NCI-H524 treated with DMSO at 0.1 percent for 48 hours (cell line): ENCODE results near the gene SMOC1.

Experiments
- DNase-seq: peaks from one replicate; lab custom pipeline; 2025; lab: John Stamatoyannopoulos, UW

Gene SMOC1

GRCh38 chr14:70011098-70011497, 131.9 kb downstream of the SMOC1 start:
- peak; percentile 7 for DNase-seq

GRCh38 chr14:70011708-70012107, 132.5 kb downstream of the SMOC1 start:
- DNase-seq: no peak

- no peak for DNase-seq
Measured at GRCh38 chr14:70013271-70013873, 134.2 kb downstream of the SMOC1 start.

GRCh38 chr14:70014406-70015095, 135.3 kb downstream of the SMOC1 start:
- DNase-seq: no peak

GRCh38 chr14:70018230-70018629, 139.0 kb downstream of the SMOC1 start:
- DNase-seq: no peak

- no peak for DNase-seq
Measured at GRCh38 chr14:70018713-70019211, 139.5 kb downstream of the SMOC1 start.

- no peak for DNase-seq
Measured at GRCh38 chr14:70019695-70020094, 140.5 kb downstream of the SMOC1 start.

- DNase-seq: no peak
Measured at GRCh38 chr14:70020352-70021170, 141.3 kb downstream of the SMOC1 start.

- no peak for DNase-seq
Measured at GRCh38 chr14:70021548-70022220, 142.5 kb downstream of the SMOC1 start.

GRCh38 chr14:70022771-70023445, 143.7 kb downstream of the SMOC1 start:
- DNase-seq: no peak

GRCh38 chr14:70023871-70024270, 144.7 kb downstream of the SMOC1 start:
- no peak for DNase-seq

GRCh38 chr14:70027785-70028428, 148.7 kb downstream of the SMOC1 start:
- DNase-seq: peak; percentile 24

- no peak for DNase-seq
Measured at GRCh38 chr14:70029296-70030132, 150.3 kb downstream of the SMOC1 start.

GRCh38 chr14:70032016-70032415, 152.8 kb downstream of the SMOC1 start:
- DNase-seq: no peak

- no peak for DNase-seq
Measured at GRCh38 chr14:70032447-70032846, 153.2 kb downstream of the SMOC1 start.

GRCh38 chr14:70033116-70033515, 153.9 kb downstream of the SMOC1 start:
- no peak for DNase-seq

GRCh38 chr14:70033561-70033960, 154.3 kb downstream of the SMOC1 start:
- DNase-seq: no peak

- DNase-seq: no peak
Measured at GRCh38 chr14:70034257-70034656, 155.0 kb downstream of the SMOC1 start.

- no peak for DNase-seq
Measured at GRCh38 chr14:70036665-70037064, 157.4 kb downstream of the SMOC1 start.

GRCh38 chr14:70043001-70043400, 163.8 kb downstream of the SMOC1 start:
- no peak for DNase-seq
